ENCODE data around the gene SLC23A1.

The SLC23A1 gene

GRCh38 chr5:139391570-139392323 lies 8.7 kb upstream of the SLC23A1 start:
- no peak for TF ChIP-seq BACH2 (CRISPR knock-in tag; IDR thresholded peaks at IDR 0.05; ENCODE audit: borderline replicate concordance)
- no peak for ATAC-seq

- no peak for TF ChIP-seq ESRRG (CRISPR knock-in tag; IDR thresholded peaks at IDR 0.05)
- TF ChIP-seq SNAI2 (CRISPR knock-in tag; IDR thresholded peaks at IDR 0.05) = no peak
- no peak for TF ChIP-seq ZFP3 (CRISPR knock-in tag; IDR thresholded peaks at IDR 0.05)
- no peak for TF ChIP-seq OSR1 (CRISPR knock-in tag; IDR thresholded peaks at IDR 0.05)
- ATAC-seq = no peak
Observed at GRCh38 chr5:139390639-139391569, 7.8 kb upstream of the SLC23A1 start.

GRCh38 chr5:139389701-139390638 lies 6.9 kb upstream of the SLC23A1 start, which contains the start of gene MZB1:
MZB1 (minus strand) TSS chr5:139389913; CDS start chr5:139389856, 57 bp downstream.
- TF ChIP-seq ZFP30 (CRISPR knock-in tag; IDR thresholded peaks at IDR 0.05) (no peak), BACH2 (CRISPR knock-in tag; IDR thresholded peaks at IDR 0.05; ENCODE audit: borderline replicate concordance) (no peak), CREB5 (CRISPR knock-in tag; IDR thresholded peaks at IDR 0.05; ENCODE audit: low read depth) (no peak), TSHZ2 (CRISPR knock-in tag; IDR thresholded peaks at IDR 0.05) (no peak), ZFP3 (CRISPR knock-in tag; IDR thresholded peaks at IDR 0.05) (no peak), ZNF565 (CRISPR knock-in tag; conservative IDR thresholded peaks at IDR 0.05; ENCODE audit: low read depth) (no peak), POU6F1 (CRISPR knock-in tag; IDR thresholded peaks at IDR 0.05; ENCODE audit: borderline replicate concordance, low read depth) (no peak), TOX (CRISPR knock-in tag; IDR thresholded peaks at IDR 0.05; ENCODE audit: borderline replicate concordance) (no peak), SNAI2 (CRISPR knock-in tag; IDR thresholded peaks at IDR 0.05) (no peak), CSDC2 (CRISPR knock-in tag; IDR thresholded peaks at IDR 0.05) (no peak), TCF4 (CRISPR knock-in tag; IDR thresholded peaks at IDR 0.05; ENCODE audit: borderline replicate concordance) (no peak), ZNF8 (CRISPR knock-in tag; IDR thresholded peaks at IDR 0.05) (no peak), ARNTL (CRISPR knock-in tag; IDR thresholded peaks at IDR 0.05; ENCODE audit: borderline replicate concordance, low read depth) (no peak), ZC3H10 (CRISPR knock-in tag; IDR thresholded peaks at IDR 0.05) (no peak), ISL1 (CRISPR knock-in tag; IDR thresholded peaks at IDR 0.05) (no peak), PPARA (CRISPR knock-in tag; IDR thresholded peaks at IDR 0.05; ENCODE audit: borderline replicate concordance) (no peak), PATZ1 (CRISPR knock-in tag; IDR thresholded peaks at IDR 0.05; ENCODE audit: borderline replicate concordance) (no peak)
- ATAC-seq = no peak
